Measurements from ENCODE around the gene BRMS1.

- TF ChIP-seq CTCF (IDR thresholded peaks at IDR 0.05; ENCODE audit: poor library complexity) (no peak), EZH2phosphoT487 (IDR thresholded peaks at IDR 0.05; ENCODE audit: low read depth, severe bottlenecking, unreplicated experiment) (no peak), EZH2 (IDR thresholded peaks at IDR 0.05; ENCODE audit: borderline replicate concordance) (no peak)
Observed at GRCh38 chr11:66367561-66368312, 22.8 kb upstream of the BRMS1 start.
